ENCODE results near the gene INSIG2. TPM values are rescaled to one million over a fixed set of nuclear protein-coding genes. Genes with fewer than 3 reads are reported as not detected.

Gene INSIG2
- total RNA-seq, 1 experiment from 2014 or later: 10.7 TPM

DNA sequence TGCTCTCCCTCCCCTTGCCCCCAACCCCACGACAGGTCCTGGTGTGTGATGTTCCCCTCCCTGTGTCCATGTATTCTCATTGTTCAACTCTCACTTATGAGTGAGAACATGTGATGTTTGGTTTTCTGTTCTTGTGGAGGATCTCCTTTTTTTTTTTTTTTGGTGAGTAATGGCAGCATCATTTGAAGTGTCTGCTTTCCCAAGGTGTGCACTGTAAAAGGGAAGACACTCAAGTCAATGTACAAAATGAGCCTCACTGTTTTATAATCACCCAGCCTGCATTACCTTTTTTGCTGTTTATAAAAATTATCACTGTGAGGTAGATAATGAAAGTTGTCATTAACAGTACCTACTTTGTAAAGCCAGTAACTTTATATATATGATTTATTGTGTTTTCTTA lies 56.9 kb downstream of the INSIG2 start (continued):
- TF ChIP-seq, protein P1, sequence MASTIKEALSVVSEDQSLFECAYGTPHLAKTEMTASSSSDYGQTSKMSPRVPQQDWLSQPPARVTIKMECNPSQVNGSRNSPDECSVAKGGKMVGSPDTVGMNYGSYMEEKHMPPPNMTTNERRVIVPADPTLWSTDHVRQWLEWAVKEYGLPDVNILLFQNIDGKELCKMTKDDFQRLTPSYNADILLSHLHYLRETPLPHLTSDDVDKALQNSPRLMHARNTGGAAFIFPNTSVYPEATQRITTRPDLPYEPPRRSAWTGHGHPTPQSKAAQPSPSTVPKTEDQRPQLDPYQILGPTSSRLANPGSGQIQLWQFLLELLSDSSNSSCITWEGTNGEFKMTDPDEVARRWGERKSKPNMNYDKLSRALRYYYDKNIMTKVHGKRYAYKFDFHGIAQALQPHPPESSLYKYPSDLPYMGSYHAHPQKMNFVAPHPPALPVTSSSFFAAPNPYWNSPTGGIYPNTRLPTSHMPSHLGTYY (CRISPR knock-in tag; IDR thresholded peaks at IDR 0.05): no peak
- TF ChIP-seq, protein P2, sequence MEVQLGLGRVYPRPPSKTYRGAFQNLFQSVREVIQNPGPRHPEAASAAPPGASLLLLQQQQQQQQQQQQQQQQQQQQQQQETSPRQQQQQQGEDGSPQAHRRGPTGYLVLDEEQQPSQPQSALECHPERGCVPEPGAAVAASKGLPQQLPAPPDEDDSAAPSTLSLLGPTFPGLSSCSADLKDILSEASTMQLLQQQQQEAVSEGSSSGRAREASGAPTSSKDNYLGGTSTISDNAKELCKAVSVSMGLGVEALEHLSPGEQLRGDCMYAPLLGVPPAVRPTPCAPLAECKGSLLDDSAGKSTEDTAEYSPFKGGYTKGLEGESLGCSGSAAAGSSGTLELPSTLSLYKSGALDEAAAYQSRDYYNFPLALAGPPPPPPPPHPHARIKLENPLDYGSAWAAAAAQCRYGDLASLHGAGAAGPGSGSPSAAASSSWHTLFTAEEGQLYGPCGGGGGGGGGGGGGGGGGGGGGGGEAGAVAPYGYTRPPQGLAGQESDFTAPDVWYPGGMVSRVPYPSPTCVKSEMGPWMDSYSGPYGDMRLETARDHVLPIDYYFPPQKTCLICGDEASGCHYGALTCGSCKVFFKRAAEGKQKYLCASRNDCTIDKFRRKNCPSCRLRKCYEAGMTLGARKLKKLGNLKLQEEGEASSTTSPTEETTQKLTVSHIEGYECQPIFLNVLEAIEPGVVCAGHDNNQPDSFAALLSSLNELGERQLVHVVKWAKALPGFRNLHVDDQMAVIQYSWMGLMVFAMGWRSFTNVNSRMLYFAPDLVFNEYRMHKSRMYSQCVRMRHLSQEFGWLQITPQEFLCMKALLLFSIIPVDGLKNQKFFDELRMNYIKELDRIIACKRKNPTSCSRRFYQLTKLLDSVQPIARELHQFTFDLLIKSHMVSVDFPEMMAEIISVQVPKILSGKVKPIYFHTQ (CRISPR knock-in tag; IDR thresholded peaks at IDR 0.05): no peak
- TF ChIP-seq EMX1 (CRISPR knock-in tag; IDR thresholded peaks at IDR 0.05) (no peak), FOXK1 (CRISPR knock-in tag; IDR thresholded peaks at IDR 0.05) (no peak), TEAD4 (CRISPR knock-in tag; IDR thresholded peaks at IDR 0.05) (no peak), CBFB (CRISPR knock-in tag; IDR thresholded peaks at IDR 0.05; ENCODE audit: low read depth) (no peak)

DNA sequence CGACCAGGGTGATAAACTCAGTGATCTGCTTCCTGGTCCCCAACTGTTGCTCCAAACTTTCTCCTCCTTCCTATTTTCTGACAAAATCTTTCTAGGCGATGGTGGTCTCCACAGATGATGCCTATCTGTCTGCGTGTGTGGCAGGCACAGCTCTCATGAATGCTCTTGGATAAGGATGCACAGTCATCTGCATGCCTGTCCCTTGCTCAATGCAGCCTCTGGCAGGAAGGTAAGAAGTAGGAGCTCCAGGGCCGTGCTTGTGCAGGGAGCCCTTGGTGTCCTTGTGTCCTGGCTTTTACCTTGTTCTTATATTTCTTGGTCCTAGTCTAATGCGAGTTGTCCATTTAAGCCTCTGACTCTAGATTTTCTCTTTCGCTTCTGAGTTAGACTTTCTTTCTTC lies 57.5 kb downstream of the INSIG2 start:
- H3K36me3 Mint-ChIP-seq: peaks cover 10% of the 10 kb centered on the region
- peaks cover 9% of the 10 kb centered on the region; the same call in 1 of the 2 replicates for H3K9me3 Mint-ChIP-seq
- no peaks in the 10 kb centered on the region; the same call in none of the 2 replicates for H3K27me3 Mint-ChIP-seq (ENCODE audit: low read depth)
- CTCF ChIA-PET: interaction anchor here (1.0 kb wide), 1 partner anchor 100 kb away, joined by 4 read pairs; no protein-coding TSS in a partner anchor
- H3K4me1 Mint-ChIP-seq: peaks cover 7% of the 10 kb centered on the region
- POLR2A ChIA-PET: no interaction called here
- H3K27ac Mint-ChIP-seq: no peak overlapping the region
- no peak for ATAC-seq
- DNase-seq (ENCODE audit: low spot score): no peak
- TF ChIP-seq TP53 (CRISPR knock-in tag; IDR thresholded peaks at IDR 0.05): no peak
- no peak overlapping the region for H3K4me3 Mint-ChIP-seq

DNA sequence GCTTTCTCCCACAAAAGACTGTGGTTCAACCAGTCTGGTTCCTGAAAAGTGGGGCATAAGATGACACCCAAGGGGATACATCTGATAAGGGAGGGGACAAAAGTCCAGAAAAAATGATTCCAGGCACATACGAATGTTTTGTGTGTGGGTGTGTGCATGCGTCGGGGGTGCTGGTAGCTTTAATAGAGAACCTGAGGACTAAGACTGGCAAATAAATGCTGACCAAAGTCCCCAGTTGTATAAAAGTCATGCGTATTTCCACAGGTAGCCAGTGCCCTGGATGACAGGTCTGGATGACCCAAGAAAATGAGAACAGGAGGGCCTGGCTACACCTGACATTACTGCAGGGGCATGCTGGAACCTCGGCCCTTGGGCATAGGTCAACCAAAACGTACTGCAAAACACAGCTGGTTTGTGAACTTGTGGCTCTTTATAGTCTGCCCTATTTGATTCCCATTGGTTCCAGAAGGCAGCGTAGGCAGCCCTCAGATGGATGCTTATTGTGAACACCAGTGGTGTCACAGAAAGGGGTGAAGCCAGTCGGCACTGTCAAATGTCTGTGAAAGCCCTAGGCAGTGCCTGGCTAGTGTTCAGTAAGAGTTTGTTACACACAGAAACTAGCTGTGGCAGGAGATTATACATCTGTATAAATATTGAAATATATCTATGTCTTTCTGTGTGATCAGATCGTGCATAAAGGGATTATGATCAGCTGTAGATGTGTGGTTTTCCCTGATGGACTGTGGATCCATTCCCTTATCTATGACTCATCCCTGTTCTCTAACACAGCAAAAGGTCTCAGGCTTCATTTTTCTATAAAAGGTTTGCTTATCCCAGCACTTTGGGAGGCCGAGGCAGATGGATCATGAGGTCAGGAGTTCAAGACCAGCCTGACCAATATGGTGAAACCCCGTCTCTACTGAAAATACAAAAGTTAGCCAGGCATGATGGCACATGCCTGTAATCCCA lies 58.3 kb downstream of the INSIG2 start:
- Mint-ChIP-seq H3K27me3 (ENCODE audit: low read depth) (no peaks in the 10 kb centered on the region; the same call in none of the 2 replicates), H3K9me3 (peaks cover 9% of the 10 kb centered on the region; the same call in 1 of the 2 replicates), H3K4me3 (no peak overlapping the region), H3K36me3 (peaks cover 10% of the 10 kb centered on the region), H3K27ac (no peak overlapping the region), H3K4me1 (peaks cover 7% of the 10 kb centered on the region)
- POLR2A ChIA-PET: interaction anchor here (0.5 kb wide), 1 partner anchor 15 kb away, joined by 3 read pairs; no protein-coding TSS in a partner anchor
- ATAC-seq: no peak
- CTCF ChIA-PET: interaction anchor here (1.0 kb wide), 1 partner anchor 101 kb away, joined by 4 read pairs; no protein-coding TSS in a partner anchor
- no peak for DNase-seq (ENCODE audit: low spot score)
- TF ChIP-seq EMX1 (CRISPR knock-in tag; IDR thresholded peaks at IDR 0.05): no peak
- TF ChIP-seq, protein P3, sequence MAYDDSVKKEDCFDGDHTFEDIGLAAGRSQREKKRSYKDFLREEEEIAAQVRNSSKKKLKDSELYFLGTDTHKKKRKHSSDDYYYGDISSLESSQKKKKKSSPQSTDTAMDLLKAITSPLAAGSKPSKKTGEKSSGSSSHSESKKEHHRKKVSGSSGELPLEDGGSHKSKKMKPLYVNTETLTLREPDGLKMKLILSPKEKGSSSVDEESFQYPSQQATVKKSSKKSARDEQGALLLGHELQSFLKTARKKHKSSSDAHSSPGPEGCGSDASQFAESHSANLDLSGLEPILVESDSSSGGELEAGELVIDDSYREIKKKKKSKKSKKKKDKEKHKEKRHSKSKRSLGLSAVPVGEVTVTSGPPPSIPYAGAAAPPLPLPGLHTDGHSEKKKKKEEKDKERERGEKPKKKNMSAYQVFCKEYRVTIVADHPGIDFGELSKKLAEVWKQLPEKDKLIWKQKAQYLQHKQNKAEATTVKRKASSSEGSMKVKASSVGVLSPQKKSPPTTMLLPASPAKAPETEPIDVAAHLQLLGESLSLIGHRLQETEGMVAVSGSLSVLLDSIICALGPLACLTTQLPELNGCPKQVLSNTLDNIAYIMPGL (CRISPR knock-in tag; IDR thresholded peaks at IDR 0.05): no peak
- TF ChIP-seq, protein P4, sequence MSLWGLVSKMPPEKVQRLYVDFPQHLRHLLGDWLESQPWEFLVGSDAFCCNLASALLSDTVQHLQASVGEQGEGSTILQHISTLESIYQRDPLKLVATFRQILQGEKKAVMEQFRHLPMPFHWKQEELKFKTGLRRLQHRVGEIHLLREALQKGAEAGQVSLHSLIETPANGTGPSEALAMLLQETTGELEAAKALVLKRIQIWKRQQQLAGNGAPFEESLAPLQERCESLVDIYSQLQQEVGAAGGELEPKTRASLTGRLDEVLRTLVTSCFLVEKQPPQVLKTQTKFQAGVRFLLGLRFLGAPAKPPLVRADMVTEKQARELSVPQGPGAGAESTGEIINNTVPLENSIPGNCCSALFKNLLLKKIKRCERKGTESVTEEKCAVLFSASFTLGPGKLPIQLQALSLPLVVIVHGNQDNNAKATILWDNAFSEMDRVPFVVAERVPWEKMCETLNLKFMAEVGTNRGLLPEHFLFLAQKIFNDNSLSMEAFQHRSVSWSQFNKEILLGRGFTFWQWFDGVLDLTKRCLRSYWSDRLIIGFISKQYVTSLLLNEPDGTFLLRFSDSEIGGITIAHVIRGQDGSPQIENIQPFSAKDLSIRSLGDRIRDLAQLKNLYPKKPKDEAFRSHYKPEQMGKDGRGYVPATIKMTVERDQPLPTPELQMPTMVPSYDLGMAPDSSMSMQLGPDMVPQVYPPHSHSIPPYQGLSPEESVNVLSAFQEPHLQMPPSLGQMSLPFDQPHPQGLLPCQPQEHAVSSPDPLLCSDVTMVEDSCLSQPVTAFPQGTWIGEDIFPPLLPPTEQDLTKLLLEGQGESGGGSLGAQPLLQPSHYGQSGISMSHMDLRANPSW (CRISPR knock-in tag; conservative IDR thresholded peaks at IDR 0.05; ENCODE audit: low read depth): no peak
- no peak for TF ChIP-seq RORB (CRISPR knock-in tag; IDR thresholded peaks at IDR 0.05)
- TF ChIP-seq IRF2 (CRISPR knock-in tag; IDR thresholded peaks at IDR 0.05; ENCODE audit: borderline replicate concordance, low read depth): no peak
- TF ChIP-seq KAT7 (CRISPR knock-in tag; IDR thresholded peaks at IDR 0.05; ENCODE audit: borderline replicate concordance): no peak
- TF ChIP-seq, protein P5, sequence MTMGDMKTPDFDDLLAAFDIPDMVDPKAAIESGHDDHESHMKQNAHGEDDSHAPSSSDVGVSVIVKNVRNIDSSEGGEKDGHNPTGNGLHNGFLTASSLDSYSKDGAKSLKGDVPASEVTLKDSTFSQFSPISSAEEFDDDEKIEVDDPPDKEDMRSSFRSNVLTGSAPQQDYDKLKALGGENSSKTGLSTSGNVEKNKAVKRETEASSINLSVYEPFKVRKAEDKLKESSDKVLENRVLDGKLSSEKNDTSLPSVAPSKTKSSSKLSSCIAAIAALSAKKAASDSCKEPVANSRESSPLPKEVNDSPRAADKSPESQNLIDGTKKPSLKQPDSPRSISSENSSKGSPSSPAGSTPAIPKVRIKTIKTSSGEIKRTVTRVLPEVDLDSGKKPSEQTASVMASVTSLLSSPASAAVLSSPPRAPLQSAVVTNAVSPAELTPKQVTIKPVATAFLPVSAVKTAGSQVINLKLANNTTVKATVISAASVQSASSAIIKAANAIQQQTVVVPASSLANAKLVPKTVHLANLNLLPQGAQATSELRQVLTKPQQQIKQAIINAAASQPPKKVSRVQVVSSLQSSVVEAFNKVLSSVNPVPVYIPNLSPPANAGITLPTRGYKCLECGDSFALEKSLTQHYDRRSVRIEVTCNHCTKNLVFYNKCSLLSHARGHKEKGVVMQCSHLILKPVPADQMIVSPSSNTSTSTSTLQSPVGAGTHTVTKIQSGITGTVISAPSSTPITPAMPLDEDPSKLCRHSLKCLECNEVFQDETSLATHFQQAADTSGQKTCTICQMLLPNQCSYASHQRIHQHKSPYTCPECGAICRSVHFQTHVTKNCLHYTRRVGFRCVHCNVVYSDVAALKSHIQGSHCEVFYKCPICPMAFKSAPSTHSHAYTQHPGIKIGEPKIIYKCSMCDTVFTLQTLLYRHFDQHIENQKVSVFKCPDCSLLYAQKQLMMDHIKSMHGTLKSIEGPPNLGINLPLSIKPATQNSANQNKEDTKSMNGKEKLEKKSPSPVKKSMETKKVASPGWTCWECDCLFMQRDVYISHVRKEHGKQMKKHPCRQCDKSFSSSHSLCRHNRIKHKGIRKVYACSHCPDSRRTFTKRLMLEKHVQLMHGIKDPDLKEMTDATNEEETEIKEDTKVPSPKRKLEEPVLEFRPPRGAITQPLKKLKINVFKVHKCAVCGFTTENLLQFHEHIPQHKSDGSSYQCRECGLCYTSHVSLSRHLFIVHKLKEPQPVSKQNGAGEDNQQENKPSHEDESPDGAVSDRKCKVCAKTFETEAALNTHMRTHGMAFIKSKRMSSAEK (CRISPR knock-in tag; IDR thresholded peaks at IDR 0.05; ENCODE audit: borderline replicate concordance): no peak
- no peak for TF ChIP-seq HMGA2 (CRISPR knock-in tag; IDR thresholded peaks at IDR 0.05)
- TF ChIP-seq, protein P6, sequence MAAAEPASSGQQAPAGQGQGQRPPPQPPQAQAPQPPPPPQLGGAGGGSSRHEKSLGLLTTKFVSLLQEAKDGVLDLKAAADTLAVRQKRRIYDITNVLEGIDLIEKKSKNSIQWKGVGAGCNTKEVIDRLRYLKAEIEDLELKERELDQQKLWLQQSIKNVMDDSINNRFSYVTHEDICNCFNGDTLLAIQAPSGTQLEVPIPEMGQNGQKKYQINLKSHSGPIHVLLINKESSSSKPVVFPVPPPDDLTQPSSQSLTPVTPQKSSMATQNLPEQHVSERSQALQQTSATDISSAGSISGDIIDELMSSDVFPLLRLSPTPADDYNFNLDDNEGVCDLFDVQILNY (CRISPR knock-in tag; IDR thresholded peaks at IDR 0.05): no peak
- no peak for TF ChIP-seq GTF2I (CRISPR knock-in tag; conservative IDR thresholded peaks at IDR 0.05)
- no peak for TF ChIP-seq NR2C2 (CRISPR knock-in tag; IDR thresholded peaks at IDR 0.05)

Measured in WTC11 (cell line).